Measurements from ENCODE around the gene ALG14.

DNA sequence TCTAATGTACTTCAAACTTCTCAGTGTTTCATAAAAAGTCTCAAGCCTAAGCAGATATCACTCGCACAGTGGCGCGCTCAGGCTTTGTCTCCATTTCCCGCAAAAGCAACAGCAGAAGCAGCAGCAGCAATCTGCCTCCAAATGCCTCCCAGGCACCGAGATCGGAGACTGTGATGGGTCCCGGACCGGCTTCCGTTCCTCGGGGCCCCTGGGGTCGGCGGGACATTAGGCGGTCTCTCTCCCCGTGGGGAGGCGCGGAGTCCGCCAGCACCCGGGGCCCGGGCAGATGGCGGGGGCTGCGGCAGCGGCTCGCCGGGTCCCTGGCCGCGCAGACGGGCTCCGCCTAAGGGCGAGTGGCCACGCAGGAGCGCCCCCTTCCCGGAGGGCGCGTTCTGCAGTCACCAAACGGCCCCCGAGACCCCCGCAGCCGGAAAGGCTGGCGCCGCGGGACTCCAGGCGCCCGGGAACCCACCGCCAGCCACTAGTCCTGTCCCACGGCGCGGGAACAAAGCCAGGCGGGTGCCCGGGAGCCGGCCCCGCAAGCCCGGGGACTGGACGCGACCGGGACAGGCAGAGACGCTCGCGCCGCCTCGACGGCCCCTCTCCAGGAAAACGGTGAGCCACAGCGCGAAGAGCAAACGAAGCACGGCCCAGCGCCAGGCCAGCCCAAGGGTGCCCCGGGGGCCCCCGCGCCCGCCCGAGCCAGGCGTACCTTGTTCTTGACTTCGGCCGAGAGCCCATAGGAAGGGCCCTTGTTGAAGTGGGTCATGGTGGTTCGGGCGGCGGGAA, 146.4 kb downstream of the ALG14 start:
- TF ChIP-seq, protein P1, sequence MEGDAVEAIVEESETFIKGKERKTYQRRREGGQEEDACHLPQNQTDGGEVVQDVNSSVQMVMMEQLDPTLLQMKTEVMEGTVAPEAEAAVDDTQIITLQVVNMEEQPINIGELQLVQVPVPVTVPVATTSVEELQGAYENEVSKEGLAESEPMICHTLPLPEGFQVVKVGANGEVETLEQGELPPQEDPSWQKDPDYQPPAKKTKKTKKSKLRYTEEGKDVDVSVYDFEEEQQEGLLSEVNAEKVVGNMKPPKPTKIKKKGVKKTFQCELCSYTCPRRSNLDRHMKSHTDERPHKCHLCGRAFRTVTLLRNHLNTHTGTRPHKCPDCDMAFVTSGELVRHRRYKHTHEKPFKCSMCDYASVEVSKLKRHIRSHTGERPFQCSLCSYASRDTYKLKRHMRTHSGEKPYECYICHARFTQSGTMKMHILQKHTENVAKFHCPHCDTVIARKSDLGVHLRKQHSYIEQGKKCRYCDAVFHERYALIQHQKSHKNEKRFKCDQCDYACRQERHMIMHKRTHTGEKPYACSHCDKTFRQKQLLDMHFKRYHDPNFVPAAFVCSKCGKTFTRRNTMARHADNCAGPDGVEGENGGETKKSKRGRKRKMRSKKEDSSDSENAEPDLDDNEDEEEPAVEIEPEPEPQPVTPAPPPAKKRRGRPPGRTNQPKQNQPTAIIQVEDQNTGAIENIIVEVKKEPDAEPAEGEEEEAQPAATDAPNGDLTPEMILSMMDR (IDR thresholded peaks at IDR 0.05) = peak in 3 of 4 experiments; percentile 56 to 76 (median 67)
- peak; percentile 39 to 58 for TF ChIP-seq POLR2A (IDR thresholded peaks at IDR 0.05)
